NCI-H1048 (cell line): ENCODE data around the gene DIPK1B.

Experiments used
- DNase-seq: peaks from one replicate; lab custom pipeline; 2025; lab: John Stamatoyannopoulos, UW

DIPK1B gene

DNA sequence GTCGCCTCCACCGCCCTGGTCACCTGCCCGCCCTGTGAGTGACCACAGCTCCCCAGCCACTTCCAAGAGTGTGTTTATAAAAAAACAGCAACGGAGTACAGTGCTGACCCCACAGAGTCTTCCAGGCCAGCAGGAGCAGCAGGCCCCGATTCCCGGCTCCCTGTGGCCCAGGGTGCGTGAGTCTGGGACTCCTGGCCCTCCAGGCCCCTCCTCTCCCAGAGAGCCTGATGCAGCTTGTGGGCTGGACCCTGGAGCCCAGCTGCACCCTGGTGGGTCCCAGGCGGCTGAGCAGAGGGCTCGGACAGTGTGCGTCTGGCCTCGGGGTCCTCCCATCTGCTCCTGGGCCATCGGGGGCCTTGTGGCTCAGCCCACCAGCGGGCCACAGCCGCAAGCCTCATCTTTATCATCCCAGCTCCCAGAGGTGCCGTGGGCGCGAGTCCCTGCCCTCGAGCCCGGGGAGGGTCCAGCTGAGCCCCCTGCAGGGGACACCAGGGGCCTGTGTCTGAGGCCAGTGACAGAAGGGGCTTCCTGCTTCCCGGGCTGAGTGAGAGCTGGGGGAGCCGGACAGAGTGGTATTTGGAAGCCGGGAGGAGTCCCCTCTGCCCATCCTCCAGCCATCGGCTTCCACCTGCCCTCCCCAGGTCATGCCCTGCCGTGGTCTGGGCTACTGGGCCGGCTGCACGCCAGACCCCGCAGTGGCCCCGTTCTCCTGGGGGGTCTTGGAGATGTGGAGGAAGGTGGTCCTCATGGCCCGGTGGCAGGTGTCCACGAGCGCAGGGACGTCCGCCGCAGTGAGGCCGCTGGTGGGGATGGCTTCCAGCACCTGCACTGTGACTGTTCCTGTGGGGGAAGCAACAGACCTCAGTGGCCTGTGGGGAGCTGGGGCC is 39.0 kb upstream of the DIPK1B start:
- no peak for DNase-seq

- DNase-seq = no peak
Observed at GRCh38 chr9:136673975-136674785, 38.2 kb upstream of the DIPK1B start.

GRCh38 chr9:136674786-136675349 is 37.5 kb upstream of the DIPK1B start:
- no peak for DNase-seq

- DNase-seq = no peak
Observed at GRCh38 chr9:136675477-136676296, 36.7 kb upstream of the DIPK1B start.

GRCh38 chr9:136676297-136676794 is 36.0 kb upstream of the DIPK1B start:
- no peak for DNase-seq

DNA sequence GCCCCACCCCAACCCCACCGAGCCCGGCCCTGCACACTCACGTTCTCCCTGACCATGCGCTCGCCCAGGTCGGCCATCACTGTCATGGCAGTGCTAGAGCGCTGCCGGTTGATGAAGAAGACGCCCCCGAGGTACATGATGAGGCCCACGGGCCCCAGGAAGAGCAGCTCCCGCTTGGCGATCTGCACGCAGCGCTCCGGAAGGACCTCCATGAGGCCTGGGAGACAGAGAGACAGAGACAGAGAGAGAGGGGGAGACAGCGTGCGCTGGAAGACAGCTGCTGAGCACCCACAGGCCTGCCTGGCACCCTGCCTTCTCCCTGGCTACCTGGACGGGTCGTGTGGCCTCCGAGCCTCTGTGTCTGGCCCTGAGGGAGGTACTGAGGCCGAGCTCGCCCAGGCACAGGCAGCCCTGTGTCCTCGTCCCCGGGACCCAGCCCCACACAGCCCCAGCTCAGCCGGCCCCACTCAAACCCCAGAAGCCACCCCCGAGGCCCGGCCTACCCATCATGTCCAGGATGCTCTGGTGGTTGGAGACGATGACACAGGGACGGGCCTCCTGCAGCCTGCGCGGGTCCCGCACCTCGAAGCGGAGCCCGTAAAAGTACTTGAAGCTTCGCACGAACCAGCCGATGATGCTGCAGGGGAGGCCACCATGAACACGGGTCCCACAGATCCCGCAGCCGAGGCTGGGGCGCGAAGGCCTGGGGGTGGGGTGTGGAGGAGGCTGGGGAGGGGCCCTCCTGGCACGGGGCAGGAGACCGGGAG is 35.3 kb upstream of the DIPK1B start:
- no peak for DNase-seq

DNA sequence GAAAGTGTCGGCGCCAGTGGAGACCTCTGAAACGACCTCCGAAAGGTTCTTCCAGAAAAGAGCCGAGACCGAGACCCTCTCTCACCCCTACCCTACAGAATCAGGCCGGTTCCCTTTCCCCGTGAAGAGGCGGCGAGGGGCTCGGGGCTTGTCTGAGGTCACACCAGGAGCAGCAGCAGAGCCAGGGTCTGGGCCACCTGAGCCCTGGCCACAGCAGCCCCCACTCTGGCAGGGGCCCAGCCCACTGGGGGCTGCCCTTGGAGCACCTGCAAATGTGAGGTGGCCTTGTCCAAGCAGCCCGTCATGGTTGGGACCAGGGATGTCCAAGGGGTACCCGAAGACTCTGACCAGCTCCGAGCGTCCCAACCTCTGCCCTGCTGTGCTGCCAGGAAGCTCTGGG is 34.3 kb upstream of the DIPK1B start:
- no peak for DNase-seq

DNA sequence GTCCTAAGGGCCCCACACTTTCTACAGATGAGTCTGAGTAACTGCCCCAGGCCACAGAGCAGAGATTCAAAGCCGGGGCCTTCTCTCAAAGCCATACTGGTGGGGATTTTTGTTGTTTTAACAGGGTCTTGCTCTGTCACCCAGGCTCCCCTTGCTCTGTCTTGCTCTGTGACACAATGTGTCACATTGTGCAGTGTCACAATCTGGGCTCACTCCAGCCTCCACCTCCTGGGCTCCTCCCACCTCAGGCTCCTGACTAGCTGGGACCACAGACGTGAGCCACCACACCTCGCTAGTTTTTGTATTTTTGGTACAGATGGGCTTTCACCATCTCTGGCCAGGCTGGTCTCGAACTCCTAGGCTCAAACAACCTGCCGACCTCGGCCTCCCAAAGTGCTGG is 33.7 kb upstream of the DIPK1B start:
- no peak for DNase-seq

- no peak for DNase-seq
Observed at GRCh38 chr9:136679431-136679941, 32.9 kb upstream of the DIPK1B start.

GRCh38 chr9:136681029-136681428 is 31.3 kb upstream of the DIPK1B start:
- no peak for DNase-seq

- no peak for DNase-seq
Observed at GRCh38 chr9:136681945-136682699, 30.2 kb upstream of the DIPK1B start.

DNA sequence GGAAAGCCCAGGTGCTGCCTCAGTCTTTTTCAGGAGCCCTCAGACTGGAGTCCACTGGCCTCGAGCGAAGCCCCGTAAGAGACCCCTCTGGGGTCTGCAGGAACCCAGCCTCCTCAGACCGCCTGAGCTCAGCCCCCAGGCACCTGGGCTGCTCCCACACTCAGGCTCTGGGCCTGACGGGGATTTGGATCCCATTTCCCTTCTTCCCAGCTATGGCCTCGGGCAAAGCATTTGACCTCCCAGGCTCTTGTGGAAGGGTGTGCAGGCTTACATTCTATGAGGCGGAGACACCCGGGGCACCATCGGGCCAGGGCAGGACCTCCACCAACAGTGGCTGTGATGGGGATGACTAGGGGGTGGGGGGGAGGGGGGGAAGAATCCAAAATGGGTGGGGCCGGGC is 29.7 kb upstream of the DIPK1B start:
- DNase-seq = no peak

DNA sequence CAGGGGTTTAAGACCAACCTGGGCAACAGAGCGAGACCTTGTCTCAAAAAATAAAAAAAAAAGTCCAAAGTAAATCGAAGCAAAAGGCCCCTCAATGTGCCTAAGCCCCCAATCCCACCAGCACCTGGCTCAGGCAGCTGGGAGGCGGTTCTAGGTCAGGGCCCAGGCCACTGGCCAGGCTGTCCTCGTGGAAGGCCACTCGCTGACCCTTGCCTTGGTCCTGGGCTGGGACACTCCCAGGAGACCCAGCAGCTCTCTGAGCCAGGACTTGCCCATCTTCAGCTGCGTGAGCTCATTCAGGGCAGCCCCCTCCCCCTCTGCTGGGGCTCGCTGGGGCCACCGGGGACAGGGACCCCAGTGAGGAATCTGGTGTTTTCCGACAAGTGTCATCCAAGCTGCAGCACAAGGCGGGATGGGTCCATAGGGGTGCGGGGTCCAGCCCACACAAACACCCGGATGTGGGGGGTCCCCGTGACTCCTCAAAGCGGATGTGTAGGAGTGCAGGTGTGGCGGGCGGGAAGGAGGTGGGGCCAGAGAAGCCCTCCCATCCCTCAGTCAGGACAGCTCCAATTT is 29.1 kb upstream of the DIPK1B start:
- no peak for DNase-seq

DNA sequence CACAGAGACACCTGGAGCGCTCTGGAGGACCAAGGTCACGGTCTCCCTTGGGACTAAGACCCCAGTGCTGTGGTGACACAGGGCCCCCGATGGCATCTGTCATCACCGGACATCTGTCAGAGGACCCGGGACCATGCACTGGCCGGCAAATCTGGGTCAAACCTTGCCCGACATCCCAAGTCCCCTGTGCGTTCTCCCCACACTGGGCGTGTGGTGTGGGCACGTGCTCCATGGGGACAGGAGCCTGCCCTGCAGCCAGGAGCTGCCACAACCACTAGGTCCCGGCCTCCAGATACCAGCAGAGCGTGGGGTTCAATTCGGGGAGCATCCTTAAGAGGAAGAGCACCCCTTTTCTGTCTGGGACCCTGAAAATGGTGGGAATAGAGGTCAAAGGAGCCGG is 28.6 kb upstream of the DIPK1B start:
- no peak for DNase-seq

- no peak for DNase-seq
Observed at GRCh38 chr9:136684339-136684738, 28.0 kb upstream of the DIPK1B start.

GRCh38 chr9:136684799-136685198 is 27.6 kb upstream of the DIPK1B start:
- DNase-seq = no peak

GRCh38 chr9:136685216-136685615 is 27.2 kb upstream of the DIPK1B start:
- DNase-seq = no peak

DNA sequence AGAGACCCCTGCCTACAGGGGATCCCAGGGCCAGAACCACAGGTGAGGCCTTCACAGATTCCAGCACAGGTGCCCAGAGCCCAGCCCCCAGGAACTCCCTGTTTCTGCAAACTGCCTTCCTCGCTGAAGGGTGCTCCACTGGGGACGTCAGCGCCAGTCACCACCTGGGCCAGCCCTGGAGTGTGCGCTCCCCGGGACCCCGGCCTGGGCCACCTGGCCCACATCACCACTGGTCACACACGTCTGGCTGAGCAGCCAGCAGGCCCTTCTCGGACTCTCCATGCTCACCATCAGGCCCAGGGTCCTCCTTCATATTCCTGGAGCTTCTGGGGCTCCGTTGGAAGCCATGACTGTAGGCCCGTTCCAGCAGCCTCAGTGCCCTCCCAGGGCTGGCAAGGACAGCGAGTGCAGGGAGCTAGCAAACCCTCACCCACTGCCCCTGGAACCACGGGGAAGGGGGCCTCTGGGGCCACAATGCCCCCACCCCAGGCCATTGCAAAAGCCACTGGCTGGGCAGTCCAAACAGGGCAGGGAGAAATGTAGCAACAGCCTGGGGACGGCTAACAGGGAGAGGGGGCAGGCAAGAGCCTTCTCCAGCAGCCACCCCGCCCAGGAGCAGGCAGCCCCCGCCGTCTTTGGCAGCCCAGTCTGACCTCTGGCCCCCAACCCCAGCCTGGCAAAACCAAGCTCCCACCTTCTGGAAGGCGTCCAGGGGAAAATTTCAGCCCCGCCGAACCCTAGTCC is 26.4 kb upstream of the DIPK1B start:
- no peak for DNase-seq

GRCh38 chr9:136686534-136686793 is 25.9 kb upstream of the DIPK1B start:
- DNase-seq = no peak
